EH (cell line): Measurements from ENCODE around the gene STRN.
"Not testable (repeated sequence)": the region's sequence is repeated elsewhere in the genome, so short reads cannot be mapped to it uniquely, and the experiment has no call there.

Source experiments
- DNase-seq: peaks from one replicate; pipeline ENCODE4 v3.0.0-alpha.2; 2015; ENCODE audit warnings: low read depth

The STRN gene

DNA sequence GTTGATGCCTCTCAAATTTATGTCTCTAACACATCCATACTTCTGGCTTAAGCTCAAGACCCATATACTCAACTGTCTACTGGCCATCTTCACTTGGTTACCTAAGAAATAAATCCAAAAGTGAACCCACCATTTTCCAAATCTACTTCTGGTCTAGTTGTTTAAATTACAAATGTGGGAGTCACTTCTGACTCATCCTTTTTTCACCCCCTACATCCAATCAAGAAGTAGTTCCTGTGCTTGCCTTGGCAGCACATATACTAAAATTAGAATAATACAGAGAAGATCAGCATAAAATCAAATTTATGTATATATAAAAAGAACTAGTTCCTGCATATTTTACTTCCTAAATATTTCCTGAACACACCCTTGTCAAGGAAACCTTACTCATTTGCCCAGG, 53.6 kb downstream of the STRN start:
- peak; percentile 66 for DNase-seq

DNA sequence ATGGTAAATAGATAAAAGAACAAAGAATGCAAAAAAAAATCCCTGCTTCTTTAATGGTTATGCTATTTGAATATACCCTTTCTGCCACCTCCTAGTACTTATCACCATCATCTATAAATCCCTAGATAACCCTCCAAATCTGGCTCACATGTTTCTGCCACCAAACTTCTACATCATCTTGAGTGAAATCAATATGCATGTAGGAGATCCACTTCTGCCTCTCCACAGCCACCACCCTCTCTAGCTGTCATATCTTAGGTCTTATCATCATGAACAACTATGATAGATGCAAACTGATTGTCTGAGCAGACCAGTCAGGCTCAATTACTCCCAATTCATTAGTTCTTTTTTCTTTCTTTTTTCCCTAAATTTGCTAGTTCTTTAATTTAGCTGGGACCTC, 55.3 kb downstream of the STRN start:
- no peak for DNase-seq

- no peak for DNase-seq
These were observed 60.1 kb downstream of the STRN start for GRCh38 chr2:36906277-36906676.

DNA sequence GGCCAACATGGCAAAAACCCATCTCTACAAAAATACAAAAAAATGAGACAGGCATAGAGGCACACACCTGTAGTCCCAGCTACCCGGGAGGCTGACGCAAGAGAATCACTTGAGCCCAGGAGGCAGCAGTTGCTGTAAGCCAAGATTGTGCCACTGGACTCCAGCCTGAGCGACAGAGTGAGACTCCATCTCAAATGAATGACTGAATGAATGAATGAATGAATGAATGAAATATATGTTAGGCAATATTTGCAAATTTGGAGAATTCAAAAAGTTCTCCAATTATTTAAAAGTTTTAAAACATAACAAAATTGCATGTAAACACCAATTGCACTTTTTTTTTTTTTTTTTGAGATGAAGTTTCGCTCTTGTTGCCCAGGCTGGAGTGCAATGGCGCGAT, 61.7 kb downstream of the STRN start:
- no peak for DNase-seq

DNA sequence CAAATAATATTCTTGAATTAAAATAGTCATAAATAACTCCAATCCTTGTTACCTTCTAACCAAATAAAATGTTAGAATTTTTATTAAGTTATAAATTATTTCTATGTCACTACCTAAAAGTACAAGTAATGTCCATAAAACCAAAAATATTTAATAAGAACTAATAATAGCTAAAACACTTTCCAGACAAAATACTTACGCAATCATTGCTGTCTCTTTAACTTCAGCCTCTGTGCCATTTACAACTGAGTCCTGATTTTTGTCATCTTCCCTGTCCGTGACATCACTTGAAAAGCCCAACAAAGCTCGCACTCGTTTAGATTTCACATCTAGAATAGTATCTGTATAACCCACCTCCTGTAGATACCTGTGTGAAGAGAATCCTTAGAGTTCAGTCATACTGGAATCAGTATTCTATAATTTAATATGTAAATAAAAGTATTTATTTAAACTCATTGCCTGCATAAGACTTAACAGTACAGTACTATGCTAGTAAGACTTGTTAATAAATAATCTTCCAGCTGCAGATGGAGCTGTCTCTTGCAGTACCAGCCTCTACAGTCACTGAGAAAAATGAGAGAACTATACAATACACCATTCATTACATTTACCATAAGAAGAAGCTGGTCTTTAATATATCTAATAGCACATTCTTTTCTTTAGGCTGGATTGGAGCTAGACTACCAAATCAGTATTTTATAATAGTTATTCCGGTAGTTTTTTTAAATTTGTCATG, 63.8 kb downstream of the STRN start:
- no peak for DNase-seq

- DNase-seq: no peak
These were observed 73.5 kb downstream of the STRN start for GRCh38 chr2:36892805-36893204.

DNA sequence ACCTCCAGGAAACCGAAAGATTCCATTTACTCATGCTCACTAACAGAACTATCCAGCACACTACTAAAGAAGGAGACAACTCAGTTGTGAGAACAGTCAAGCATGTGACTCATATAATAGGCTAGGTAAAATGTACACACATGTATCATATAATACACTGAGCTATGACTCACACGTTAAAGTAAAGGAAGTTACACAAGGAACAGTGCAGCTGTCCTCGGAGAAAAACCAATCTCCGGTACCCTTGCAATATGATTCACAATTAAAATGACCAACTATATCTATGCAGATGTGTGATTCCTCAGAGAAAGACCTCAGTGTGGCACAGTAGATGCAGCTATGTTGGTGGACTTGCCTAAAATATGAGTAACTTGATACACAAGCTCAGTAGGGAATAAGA, 76.5 kb downstream of the STRN start:
- DNase-seq: peak; percentile 94

- DNase-seq: not testable (repeated sequence)
These were observed 79.2 kb downstream of the STRN start for GRCh38 chr2:36887095-36887494.

- DNase-seq: peak; percentile 10
These were observed 79.7 kb downstream of the STRN start for GRCh38 chr2:36886664-36887063.

- no peak for DNase-seq
These were observed 80.7 kb downstream of the STRN start for GRCh38 chr2:36885605-36886004.

GRCh38 chr2:36882532-36882931, 83.8 kb downstream of the STRN start:
- no peak for DNase-seq

- DNase-seq: no peak
These were observed 84.5 kb downstream of the STRN start for GRCh38 chr2:36881816-36882215.

DNA sequence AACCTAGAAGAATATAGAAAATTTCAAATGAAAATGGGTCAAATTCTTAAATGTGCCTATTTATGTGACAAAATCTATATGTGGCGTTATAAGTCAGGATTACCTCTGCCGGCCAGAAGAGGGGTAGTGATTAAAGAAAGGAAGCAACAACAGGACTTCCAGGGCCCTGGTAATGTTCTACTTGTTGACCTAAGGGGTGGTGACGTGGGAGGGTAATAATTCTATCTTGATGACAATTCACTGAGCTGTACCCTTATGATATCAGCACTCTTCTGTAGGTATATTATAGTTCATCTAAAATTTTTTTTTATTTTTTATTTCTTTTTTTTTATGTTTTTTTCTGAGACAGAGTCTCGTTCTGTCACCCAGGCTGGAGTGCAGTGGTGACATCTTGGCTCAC, 87.9 kb downstream of the STRN start:
- DNase-seq: no peak

GRCh38 chr2:36871068-36871707, 95.1 kb downstream of the STRN start:
- no peak for DNase-seq

DNA sequence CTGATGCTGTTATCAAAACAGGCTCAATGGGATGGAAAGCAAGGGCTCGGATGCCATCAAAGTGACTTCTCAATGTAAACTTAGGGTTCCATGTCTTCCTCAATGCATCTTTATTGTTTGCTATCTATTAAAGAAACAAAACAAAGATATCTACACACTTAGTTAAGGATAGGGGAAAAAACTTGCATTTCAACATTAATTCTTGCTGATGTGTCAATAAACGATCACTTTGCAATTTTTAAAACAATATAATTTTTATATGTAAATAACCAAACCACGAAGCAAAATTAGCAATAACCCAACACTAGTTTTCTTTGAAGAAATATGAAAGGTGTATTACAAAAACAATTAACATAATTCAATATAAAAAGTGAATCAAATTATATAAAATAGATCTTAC, 96.7 kb downstream of the STRN start:
- DNase-seq: no peak

DNA sequence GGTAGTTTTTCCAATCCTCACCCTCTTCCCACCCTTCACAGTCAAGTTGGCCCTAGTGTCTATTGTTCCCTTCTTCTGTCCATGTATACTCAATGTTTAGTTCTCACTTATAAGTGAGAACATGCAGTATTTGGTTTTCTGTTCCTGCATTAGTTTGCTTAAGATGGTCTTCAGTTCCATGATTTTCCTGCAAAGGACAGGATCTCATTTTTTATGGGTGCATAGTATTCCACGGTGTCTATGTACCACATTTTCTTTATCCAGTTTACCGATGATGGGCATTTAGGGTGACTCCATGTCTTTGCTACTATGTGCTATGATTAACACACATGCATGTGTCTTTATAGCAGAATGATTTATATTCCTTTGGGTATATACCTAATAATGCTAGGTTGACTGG, 104.4 kb downstream of the STRN start:
- no peak for DNase-seq

DNA sequence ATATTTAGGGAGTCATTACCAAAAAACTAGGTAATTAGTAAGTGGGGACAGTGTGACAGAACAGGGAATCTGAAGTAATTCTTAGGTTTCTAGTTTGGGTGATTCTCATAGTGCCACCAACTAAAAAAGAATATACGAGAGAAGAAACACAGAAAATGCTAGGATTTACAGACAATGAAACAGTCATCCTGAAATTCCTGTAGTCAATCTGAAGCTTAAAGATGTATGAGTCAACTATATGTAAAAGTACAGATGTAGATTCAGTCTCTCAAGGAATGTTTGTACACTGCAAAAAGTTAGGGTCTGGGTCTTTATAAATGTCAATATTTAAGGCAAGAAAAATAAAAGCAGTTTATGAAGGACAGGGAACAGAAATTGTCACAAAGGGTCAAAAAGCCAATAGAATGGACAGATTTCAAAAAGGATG, 107.0 kb downstream of the STRN start:
- no peak for DNase-seq

DNA sequence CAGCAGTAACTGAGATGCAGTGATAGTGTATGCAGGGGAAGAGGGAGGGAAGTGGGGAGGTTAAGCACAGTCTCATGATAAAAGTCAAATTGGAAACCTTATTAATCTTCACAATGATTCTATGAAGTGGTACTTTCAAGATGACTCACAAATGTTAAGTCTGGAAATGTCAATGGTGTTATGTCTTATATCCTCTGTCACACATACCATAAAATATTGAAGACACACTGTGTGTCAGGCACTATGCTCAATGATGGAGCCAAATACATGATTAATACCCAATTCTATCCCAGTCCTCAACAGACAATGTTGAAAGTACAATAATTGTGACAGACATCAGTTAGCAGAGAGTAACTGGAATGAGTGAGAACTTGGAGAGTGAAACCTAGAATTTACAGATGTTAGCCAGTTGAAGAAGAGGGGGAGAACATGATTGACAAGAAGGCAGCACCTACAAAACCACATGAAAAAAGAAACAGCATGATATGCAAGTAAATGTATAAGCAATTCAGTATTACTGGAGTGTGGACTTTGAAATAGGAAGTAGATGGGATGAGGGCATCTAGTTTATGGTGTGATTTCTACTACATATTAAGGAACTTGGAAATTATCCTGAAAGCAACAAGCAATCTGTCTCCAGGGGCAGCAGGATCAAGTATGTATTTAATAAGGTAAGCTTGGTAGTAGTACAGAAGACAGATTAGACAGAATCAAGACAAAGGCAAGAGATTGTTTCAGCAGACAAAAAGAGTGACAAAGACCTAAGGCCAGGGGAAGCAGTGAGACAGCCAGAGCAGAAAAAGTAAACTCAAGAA, 107.6 kb downstream of the STRN start:
- no peak for DNase-seq

- DNase-seq: no peak
These were observed 108.6 kb downstream of the STRN start for GRCh38 chr2:36857713-36858112.

DNA sequence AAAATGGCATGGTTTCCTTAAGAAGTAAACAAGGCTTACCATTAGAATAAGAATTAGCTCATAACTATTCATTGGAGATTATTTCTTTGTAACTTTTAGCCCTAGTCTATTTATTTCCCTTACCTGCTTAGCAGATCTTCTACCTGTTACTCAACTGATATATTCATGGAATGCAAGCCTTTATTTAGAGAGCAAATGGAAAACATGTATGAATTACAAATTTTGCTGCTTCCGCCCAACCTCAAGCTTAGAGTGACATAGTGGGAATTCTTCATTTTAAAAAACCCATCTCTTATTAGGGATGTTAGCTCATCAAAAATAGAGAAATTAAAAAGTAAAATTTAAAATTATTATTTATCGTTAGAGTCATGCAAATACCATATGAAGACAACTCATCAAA, 110.9 kb downstream of the STRN start:
- no peak for DNase-seq

- no peak for DNase-seq
These were observed 112.1 kb downstream of the STRN start for GRCh38 chr2:36854241-36854640.

- no peak for DNase-seq
These were observed 117.1 kb downstream of the STRN start for GRCh38 chr2:36849265-36849664.

DNA sequence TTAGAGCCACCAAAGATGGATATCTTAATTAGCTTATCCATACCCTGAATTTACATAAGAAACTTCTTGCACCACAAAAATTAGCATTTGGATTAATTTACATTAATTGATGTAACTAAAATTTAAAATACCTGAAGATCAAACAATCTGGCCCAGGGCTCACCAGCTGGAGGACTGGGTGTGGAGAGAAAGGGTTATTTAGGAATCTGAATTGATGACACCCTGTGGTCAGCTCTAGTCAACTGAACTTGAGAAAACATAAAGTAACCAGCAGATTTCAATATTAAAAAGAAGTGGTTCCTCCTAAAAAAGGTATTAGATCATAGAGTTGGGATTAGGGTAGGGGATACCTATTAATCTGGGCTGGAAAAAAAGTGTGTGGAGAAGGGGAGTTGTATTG, 122.5 kb downstream of the STRN start:
- DNase-seq: no peak
